ENCODE data around the gene TBCK.

The TBCK gene

DNA sequence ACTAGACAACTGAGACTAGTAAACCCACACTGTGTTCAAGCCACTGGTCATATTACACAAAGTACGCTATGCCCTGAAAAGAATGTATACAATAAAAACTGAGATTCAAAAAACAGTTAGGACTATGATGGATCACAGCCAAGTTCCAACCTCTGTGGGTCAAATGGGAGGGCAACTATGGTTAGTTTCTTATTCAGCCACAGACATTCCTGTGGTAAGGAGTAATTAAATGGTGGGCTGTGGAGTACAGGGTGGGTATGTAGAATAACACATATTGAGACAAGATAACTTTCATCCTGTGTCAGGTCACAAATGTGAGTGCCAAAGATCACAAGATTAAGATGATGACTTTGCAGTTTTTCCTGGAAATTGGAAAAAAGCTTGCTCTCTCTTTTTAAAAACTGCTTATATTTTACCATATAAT lies 253.5 kb downstream of the TBCK start:
- Mint-ChIP-seq H3K36me3 (ENCODE audit: low read depth) (no peaks in the 10 kb centered on the region), H3K27ac (no peak overlapping the region), H3K4me1 (ENCODE audit: low read depth) (no peaks in the 10 kb centered on the region), H3K27me3 (ENCODE audit: low read depth) (no peaks in the 10 kb centered on the region), H3K9me3 (no peaks in the 10 kb centered on the region), H3K4me3 (no peak overlapping the region)

DNA sequence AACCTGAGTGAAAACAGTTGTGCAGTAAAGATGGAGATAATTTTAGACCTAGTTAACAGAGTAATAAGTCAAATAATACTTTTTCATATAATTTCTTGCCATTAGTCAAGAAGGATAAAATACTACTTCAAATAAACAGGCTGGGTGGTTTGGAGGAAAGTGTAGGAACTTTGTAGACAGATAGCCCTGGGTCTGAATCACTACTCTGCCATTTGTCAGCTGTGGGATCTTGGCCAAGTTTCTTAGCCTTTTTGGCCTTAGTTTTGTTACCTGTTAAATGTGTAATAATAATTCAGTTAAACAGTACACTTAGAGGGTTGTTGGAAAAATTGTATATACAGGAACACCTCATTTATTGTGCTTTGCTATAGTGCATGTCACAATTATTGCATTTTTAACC lies 257.1 kb downstream of the TBCK start:
- H3K36me3 Mint-ChIP-seq (ENCODE audit: low read depth): no peaks in the 10 kb centered on the region
- no peaks in the 10 kb centered on the region for H3K4me1 Mint-ChIP-seq (ENCODE audit: low read depth)
- H3K4me3 Mint-ChIP-seq: no peak overlapping the region
- H3K27ac Mint-ChIP-seq: no peak overlapping the region
- H3K9me3 Mint-ChIP-seq: no peaks in the 10 kb centered on the region
- no peaks in the 10 kb centered on the region for H3K27me3 Mint-ChIP-seq (ENCODE audit: low read depth)

DNA sequence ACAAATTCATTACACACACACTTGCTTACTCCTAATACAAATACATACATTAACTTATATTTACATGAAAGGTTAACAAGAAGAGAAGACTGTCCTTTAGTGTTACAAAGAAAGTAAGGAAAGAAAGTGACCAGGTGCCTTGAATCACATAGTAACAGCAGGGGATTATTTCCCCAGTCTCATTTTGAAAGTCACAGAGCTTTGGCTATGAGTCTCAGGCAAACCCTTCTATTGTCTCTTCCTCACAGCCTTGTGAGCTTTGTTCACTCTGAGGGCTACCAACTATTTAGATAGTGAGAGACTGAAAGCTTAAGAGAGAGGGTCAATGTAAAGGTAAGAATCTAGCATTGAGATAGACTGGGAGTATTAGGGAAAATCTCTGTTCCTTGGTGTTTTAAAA lies 259.1 kb downstream of the TBCK start:
- H3K27ac Mint-ChIP-seq: no peak overlapping the region
- no peaks in the 10 kb centered on the region for H3K27me3 Mint-ChIP-seq (ENCODE audit: low read depth)
- no peak overlapping the region for H3K4me3 Mint-ChIP-seq
- H3K4me1 Mint-ChIP-seq (ENCODE audit: low read depth): no peaks in the 10 kb centered on the region
- no peaks in the 10 kb centered on the region for H3K36me3 Mint-ChIP-seq (ENCODE audit: low read depth)
- no peaks in the 10 kb centered on the region for H3K9me3 Mint-ChIP-seq

DNA sequence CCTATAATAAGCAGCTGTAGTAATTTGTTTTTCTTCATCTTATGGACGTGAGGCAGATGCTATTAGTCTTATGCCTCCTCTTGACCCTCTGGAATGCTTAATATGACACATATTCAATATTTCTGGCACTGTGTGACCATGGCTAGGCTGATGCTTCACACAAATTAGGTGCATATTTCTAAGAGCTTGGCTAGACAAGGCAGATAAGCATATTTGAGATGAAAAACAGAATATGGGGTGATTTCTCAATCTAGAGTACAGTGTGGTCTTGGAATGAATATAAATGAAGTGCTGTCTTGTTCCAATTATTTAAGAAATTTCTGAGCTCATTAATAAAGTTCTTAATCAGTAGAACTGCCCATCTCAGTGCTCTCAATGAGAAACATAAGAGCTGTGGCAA lies 264.5 kb downstream of the TBCK start:
- Mint-ChIP-seq H3K4me3 (no peak overlapping the region), H3K27ac (no peak overlapping the region), H3K4me1 (ENCODE audit: low read depth) (no peaks in the 10 kb centered on the region), H3K9me3 (no peaks in the 10 kb centered on the region), H3K36me3 (ENCODE audit: low read depth) (no peaks in the 10 kb centered on the region), H3K27me3 (ENCODE audit: low read depth) (no peaks in the 10 kb centered on the region)

DNA sequence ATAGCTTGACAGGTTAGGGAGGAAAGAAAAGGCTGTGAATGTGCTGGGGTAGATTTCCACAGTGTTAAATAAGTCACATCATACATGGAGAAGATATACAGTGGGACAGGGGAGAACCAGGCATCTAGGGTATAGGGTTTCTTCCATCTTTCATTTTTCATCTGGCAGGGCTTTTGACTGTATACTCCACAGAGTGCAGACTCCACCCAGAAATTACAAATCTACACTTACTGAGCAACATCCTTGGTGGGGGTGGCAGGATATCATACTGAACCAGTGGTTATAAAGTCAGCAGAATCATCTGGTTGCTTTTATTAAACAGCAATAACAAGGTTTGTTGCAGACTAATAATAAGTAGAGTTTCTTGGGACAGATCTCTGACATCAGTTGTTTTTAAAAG lies 266.5 kb downstream of the TBCK start:
- no peaks in the 10 kb centered on the region for H3K36me3 Mint-ChIP-seq (ENCODE audit: low read depth)
- no peaks in the 10 kb centered on the region for H3K9me3 Mint-ChIP-seq
- H3K27ac Mint-ChIP-seq: no peak overlapping the region
- H3K4me1 Mint-ChIP-seq (ENCODE audit: low read depth): no peaks in the 10 kb centered on the region
- no peak overlapping the region for H3K4me3 Mint-ChIP-seq
- H3K27me3 Mint-ChIP-seq (ENCODE audit: low read depth): no peaks in the 10 kb centered on the region

DNA sequence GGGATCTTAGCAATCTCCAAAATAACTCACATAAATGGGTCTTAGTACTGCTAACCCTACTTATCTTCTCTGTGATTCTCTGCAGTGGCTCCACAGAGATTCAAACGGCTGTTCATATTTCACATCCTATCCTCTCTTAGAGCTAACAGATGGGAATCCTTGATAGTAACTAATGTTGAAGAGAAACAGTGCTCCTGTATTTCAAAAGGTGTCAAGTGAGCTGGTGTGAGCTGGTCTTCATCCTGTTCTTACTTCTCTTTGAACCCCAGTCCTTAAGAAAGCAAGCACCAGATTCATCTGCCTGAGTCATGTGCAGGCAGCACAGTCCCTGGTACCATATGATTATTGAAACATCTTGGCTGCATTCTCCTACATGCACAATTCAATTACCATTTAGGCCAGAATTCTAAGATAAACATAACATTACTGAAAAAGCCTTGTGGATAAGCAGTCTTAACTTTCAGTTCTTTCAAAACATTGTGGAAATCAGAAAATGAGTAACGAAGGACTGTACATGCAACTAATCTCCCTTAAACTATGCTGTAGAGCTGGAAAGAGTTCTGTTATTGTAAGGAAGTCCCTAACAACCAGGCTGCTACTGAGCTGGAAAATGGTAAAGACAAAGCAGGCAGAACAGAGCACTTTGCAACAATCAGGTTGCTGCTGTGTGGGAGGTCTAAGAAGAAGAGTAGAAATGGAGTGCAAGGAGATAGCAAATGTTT lies 267.6 kb downstream of the TBCK start:
- Mint-ChIP-seq H3K4me3 (no peak overlapping the region), H3K4me1 (ENCODE audit: low read depth) (no peaks in the 10 kb centered on the region), H3K27me3 (ENCODE audit: low read depth) (no peaks in the 10 kb centered on the region), H3K9me3 (no peaks in the 10 kb centered on the region), H3K36me3 (ENCODE audit: low read depth) (no peaks in the 10 kb centered on the region), H3K27ac (no peak overlapping the region)

DNA sequence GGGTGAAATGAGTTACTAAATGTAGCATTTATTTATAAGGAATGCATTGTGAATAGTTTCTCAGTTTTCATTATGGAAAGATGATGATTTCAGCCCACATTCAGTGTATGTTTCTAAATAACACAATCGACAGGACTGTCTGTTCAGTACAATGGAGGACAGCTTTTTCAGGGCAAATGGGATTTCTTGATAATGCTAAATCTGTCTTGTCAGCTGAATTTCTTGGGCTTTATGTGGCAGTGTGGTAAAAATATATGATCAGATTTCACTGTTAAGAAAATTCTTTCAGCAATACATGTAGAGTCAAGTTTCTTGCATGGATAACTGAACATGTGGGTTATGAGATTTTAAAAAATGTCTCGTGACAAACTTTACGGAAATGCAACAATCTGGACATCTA lies 269.9 kb downstream of the TBCK start:
- Mint-ChIP-seq H3K9me3 (no peaks in the 10 kb centered on the region), H3K27ac (no peak overlapping the region), H3K4me3 (no peak overlapping the region), H3K27me3 (ENCODE audit: low read depth) (no peaks in the 10 kb centered on the region), H3K4me1 (ENCODE audit: low read depth) (no peaks in the 10 kb centered on the region), H3K36me3 (ENCODE audit: low read depth) (no peaks in the 10 kb centered on the region)

DNA sequence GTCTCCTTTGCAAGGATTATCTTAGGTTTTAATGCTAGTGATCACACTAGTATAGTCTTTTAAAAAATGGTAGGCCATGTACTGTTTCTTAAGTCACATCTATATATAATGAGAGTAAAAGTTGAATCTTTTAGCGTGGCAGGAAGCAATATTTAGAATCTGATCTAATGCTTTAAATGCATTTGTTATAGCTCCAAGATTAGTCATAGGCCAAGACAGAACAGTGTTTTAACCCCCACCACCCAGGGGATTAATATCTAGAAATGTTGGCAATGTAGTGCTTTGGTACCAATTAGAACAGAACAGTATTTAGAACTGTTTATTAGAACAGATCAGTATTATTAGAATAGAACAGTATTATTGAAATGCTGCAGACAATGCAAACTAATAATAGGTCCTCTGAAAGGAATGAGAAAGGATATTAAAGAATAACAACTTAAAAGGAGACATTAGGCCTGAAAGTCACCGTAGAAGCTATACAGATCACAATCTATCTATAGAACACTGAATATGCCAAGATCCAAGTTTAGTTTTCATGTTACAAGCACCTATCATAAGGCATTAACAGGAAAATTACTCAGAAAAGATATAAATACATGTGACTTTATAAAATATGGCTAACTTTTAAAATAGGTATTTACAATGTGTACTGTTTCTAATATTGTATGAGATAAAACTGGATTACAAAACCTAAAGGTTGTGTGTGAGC lies 274.6 kb downstream of the TBCK start:
- Mint-ChIP-seq H3K27ac (no peak overlapping the region), H3K9me3 (no peaks in the 10 kb centered on the region), H3K4me1 (ENCODE audit: low read depth) (no peaks in the 10 kb centered on the region)

DNA sequence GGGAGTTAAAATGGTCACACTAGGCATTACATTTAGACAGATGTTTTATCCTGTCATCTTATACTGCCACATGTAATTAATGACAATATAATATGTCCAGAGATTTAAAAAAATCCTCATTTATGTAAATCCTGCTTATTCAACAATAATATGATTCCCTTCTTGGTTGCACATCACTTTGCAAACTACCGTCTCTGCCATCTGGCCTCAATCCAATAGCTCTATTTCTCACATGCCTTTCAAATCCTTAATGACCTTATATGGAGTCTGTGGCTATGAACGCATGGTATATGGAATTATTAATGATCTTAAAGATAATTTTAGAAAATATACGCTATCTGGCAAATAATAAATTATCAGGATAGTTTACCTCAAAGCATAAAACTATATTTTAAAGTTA lies 276.2 kb downstream of the TBCK start:
- H3K27ac Mint-ChIP-seq: no peak overlapping the region
- no peaks in the 10 kb centered on the region for H3K27me3 Mint-ChIP-seq (ENCODE audit: low read depth)
- H3K4me3 Mint-ChIP-seq: no peak overlapping the region
- no peaks in the 10 kb centered on the region for H3K4me1 Mint-ChIP-seq (ENCODE audit: low read depth)
- no peaks in the 10 kb centered on the region for H3K9me3 Mint-ChIP-seq
- no peaks in the 10 kb centered on the region for H3K36me3 Mint-ChIP-seq (ENCODE audit: low read depth)

More for the DNA sequence above, 274.6 kb downstream of the TBCK start:
- H3K27me3 Mint-ChIP-seq (ENCODE audit: low read depth): no peaks in the 10 kb centered on the region
- H3K4me3 Mint-ChIP-seq: no peak overlapping the region
- no peaks in the 10 kb centered on the region for H3K36me3 Mint-ChIP-seq (ENCODE audit: low read depth)

DNA sequence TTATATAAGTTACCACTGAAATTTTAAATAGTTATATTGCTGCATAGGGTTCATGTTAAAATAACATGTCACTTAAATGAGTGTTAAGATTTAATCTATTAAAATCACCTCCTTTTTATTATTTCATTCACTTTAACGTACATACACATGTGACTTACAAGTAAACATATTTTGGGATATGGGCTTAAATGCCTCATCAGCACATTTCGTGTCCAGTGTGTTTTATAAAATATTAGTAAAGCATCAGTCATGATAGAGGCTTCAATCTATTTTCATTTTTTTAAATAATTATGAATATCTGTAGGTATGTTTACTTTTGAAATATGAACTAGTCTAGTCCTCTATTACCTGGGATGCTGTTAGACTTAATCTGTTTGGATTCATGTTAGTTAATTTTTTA lies 277.1 kb downstream of the TBCK start:
- no peaks in the 10 kb centered on the region for H3K27me3 Mint-ChIP-seq (ENCODE audit: low read depth)
- H3K9me3 Mint-ChIP-seq: no peaks in the 10 kb centered on the region
- H3K27ac Mint-ChIP-seq: no peak overlapping the region
- no peaks in the 10 kb centered on the region for H3K4me1 Mint-ChIP-seq (ENCODE audit: low read depth)
- H3K36me3 Mint-ChIP-seq (ENCODE audit: low read depth): no peaks in the 10 kb centered on the region
- no peak overlapping the region for H3K4me3 Mint-ChIP-seq

DNA sequence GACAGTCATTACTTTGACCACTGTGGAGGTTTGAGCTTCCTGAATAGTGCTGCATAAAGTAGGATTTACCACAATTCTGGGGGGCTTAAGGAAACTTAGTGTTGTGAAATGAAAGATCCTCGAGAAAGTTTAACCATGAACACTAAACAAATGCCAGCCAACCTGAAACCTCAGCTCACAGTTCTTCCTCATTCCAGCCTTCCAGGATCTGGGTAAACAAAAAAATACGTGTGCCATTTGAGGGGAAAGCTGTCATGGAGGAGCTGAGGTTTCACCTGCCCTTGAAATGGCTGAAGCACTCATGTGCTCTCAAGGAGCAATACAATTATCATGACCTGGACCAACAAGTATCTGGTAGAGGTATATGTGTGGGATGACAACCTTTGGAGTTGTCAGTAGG lies 278.0 kb downstream of the TBCK start:
- Mint-ChIP-seq H3K36me3 (ENCODE audit: low read depth) (no peaks in the 10 kb centered on the region), H3K27ac (no peak overlapping the region), H3K9me3 (no peaks in the 10 kb centered on the region)

DNA sequence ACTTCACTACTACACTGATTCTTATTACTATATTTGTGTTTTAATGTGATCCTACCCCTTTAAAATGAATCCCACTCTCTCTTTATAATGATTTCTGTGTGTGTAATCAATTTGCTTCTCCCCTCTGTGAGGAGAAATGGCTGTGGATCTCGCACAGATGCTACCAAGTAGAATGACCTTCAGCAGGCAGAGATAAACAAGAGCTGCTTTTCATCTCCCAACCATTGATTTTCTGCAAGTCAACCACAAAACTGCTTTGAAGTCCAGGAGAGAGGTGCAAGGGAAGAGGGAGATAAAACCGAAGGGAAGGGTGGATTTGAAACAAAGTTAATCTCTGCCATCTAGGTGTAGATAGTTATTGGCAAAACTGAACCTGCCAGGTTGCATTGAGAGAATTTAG lies 279.2 kb downstream of the TBCK start:
- no peak overlapping the region for H3K27ac Mint-ChIP-seq

More for the DNA sequence above, 278.0 kb downstream of the TBCK start:
- no peaks in the 10 kb centered on the region for H3K27me3 Mint-ChIP-seq (ENCODE audit: low read depth)
- no peaks in the 10 kb centered on the region for H3K4me1 Mint-ChIP-seq (ENCODE audit: low read depth)
- H3K4me3 Mint-ChIP-seq: no peak overlapping the region

DNA sequence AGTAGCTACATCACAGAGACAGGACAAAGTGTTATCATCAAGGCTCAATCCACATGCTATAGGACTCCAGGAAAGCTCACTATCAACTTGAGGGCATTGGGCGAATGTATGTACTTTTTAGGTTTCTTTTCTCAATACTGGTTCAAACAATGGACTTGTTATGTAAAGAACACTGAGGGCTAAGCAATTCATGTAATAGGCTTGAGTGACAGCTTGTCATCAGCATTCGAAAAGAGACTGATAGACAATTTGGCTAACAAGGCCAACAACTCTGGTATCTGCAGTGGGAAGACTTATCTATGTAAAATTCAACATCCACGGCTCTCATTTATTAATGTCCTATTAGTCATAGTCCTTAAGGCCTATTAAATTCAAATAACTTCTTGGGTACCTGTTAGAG lies 279.7 kb downstream of the TBCK start:
- Mint-ChIP-seq H3K9me3 (no peaks in the 10 kb centered on the region), H3K27ac (no peak overlapping the region), H3K36me3 (ENCODE audit: low read depth) (no peaks in the 10 kb centered on the region), H3K27me3 (ENCODE audit: low read depth) (no peaks in the 10 kb centered on the region), H3K4me1 (ENCODE audit: low read depth) (no peaks in the 10 kb centered on the region), H3K4me3 (no peak overlapping the region)

More for the DNA sequence above, 279.2 kb downstream of the TBCK start:
- no peaks in the 10 kb centered on the region for H3K36me3 Mint-ChIP-seq (ENCODE audit: low read depth)
- H3K27me3 Mint-ChIP-seq (ENCODE audit: low read depth): no peaks in the 10 kb centered on the region
- H3K4me1 Mint-ChIP-seq (ENCODE audit: low read depth): no peaks in the 10 kb centered on the region
- H3K4me3 Mint-ChIP-seq: no peak overlapping the region
- H3K9me3 Mint-ChIP-seq: no peaks in the 10 kb centered on the region

DNA sequence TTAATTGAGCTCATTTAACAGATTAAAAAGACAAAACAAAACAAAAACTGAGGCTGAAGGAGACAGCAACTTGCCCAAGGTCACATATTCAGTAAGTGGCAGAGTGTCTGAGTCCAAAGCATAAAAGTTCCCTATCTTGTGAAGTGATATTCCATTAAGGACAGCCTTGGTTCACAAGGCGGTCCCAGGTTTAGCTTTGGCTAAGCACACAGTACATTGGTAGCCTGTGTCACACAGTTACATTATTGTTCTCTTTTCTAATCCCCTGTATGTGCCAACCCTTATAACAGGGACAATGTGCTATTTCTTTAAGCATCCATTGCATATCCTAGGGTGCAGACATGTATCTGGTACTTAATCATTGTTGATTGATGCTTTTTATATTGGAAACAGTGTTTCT lies 280.8 kb downstream of the TBCK start:
- Mint-ChIP-seq H3K4me1 (ENCODE audit: low read depth) (no peaks in the 10 kb centered on the region), H3K27ac (no peak overlapping the region), H3K9me3 (peaks cover 1% of the 10 kb centered on the region), H3K36me3 (ENCODE audit: low read depth) (no peaks in the 10 kb centered on the region), H3K4me3 (no peak overlapping the region), H3K27me3 (ENCODE audit: low read depth) (no peaks in the 10 kb centered on the region)

DNA sequence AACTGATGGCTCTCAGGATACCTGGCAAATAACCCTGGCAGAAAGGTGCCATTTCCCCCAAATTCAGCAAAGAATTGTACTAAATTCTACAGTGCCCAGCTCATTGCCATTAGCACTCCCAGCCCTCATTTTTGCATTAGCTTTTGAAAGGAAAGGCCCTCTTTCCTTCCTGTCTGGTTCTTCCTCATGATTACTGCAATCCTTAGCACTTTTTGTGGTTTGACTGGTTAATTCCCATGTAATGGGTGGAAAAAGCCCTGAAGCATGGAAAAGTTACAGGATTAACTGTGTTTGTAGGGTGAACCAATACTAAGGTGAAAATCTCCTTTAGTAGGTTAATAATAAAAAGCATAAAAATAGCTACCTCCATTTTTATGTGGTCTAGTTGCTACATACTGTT lies 281.3 kb downstream of the TBCK start:
- H3K27ac Mint-ChIP-seq: no peak overlapping the region
- H3K9me3 Mint-ChIP-seq: peaks cover 4% of the 10 kb centered on the region
- H3K36me3 Mint-ChIP-seq (ENCODE audit: low read depth): no peaks in the 10 kb centered on the region
- no peaks in the 10 kb centered on the region for H3K27me3 Mint-ChIP-seq (ENCODE audit: low read depth)
- H3K4me3 Mint-ChIP-seq: no peak overlapping the region
- no peaks in the 10 kb centered on the region for H3K4me1 Mint-ChIP-seq (ENCODE audit: low read depth)

All from T-helper 1 cell treated with Interleukin-12 subunit alpha and Interleukin-12 subunit beta and Interleukin-4 antibody, amounts not matched to agents 30 μg/mL and 1 μg/mL, for 36 hours (primary cell).